NCI-H2196 (cell line): ENCODE measurements around the gene SMAD6.

Experiments
- DNase-seq: peaks from one replicate; lab custom pipeline; 2025; ENCODE audit not compliant: unreplicated experiment; lab: John Stamatoyannopoulos, UW

Gene SMAD6

DNA sequence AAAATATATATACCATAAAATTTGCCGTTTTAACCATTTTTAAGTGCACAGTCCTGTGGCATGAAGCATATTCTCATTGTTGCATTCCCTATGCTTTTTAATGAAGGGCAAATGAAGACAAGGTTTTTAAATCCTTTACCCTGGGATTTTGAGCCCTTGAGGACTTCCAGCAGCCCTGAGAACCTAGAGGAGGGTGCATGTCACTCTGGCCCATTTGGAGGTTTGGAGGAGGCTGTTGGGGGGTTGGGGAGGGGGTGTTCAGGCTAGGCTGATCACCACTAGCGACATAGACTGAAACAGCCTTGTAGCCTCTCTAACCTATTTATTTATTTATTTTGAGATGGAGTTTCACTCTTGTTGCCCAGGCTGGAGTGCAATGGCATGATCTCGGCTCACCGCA lies 86.0 kb downstream of the SMAD6 start:
- DNase-seq: no peak

DNA sequence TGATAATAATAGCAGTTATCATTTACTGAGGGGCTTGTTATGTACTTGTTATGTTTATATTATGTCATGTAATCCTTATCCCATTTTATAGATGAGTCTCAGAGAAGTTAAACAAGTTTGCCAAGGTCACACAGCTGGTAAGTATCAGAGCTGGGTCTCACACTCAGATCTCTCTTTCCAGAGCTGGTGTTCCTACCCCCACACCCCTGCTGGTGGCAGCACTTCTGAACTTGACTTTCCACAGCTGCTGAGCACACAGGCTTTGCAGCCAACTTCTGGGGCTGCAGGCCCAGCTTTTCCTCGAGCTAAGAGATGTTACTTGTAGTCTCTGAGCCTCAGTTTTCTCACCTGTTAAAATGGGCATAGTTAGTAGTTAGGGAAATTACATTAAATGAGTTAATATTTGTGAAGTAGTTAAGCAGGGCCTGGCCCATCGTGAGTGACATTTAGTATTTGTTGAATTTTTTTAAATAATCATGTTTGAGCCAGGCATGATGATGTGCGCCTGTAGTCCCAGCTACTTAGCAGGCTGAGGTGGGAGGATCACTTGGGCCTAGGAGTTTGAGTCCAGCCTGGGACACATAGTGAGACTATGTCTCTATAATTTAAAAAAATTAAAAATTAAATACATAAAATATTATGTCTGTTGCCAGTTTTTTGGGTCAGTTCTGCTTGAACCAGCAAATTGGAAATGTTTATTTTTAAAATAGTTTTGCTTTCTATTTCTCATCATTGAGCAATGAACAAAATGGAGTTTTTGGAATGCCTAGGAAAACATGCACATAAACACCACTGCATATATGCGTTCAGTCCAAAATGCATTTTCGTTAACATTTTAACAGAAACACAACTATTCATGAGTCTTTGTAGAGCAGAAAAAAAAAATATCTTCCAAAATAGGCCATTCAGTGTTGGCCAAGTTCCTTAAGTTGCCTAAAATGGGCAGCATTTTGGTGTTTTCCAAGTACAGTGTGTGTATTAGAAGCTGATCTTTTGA lies 87.3 kb downstream of the SMAD6 start:
- DNase-seq: no peak

- no peak for DNase-seq
These were observed 93.8 kb downstream of the SMAD6 start for GRCh38 chr15:66795851-66796250.

- no peak for DNase-seq
These were observed 94.3 kb downstream of the SMAD6 start for GRCh38 chr15:66796343-66796742.

GRCh38 chr15:66797921-66798320 lies 95.9 kb downstream of the SMAD6 start:
- DNase-seq: no peak

GRCh38 chr15:66798426-66799061 lies 96.5 kb downstream of the SMAD6 start:
- DNase-seq: no peak

DNA sequence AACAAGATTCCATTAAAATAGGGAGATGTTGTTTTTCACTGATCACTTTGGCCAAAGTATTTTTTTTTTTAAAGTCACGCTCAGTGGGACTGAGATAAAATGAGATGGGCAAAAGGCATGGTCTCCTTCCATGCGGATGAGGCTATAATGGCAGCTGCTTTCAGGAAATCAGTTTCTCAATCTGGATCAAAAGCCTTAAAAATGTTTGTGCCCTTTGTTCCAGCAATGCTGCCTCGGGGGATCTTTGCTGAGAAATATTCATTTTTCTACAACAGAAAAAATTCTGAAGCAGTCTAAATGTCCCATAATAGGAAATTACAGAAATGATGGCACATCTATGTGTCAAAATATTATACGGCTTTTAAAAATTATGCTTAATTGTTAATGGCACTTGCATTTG lies 97.2 kb downstream of the SMAD6 start:
- no peak for DNase-seq

GRCh38 chr15:66800584-66801235 lies 98.7 kb downstream of the SMAD6 start:
- no peak for DNase-seq

- no peak for DNase-seq
These were observed 99.2 kb downstream of the SMAD6 start for GRCh38 chr15:66801266-66801665.

DNA sequence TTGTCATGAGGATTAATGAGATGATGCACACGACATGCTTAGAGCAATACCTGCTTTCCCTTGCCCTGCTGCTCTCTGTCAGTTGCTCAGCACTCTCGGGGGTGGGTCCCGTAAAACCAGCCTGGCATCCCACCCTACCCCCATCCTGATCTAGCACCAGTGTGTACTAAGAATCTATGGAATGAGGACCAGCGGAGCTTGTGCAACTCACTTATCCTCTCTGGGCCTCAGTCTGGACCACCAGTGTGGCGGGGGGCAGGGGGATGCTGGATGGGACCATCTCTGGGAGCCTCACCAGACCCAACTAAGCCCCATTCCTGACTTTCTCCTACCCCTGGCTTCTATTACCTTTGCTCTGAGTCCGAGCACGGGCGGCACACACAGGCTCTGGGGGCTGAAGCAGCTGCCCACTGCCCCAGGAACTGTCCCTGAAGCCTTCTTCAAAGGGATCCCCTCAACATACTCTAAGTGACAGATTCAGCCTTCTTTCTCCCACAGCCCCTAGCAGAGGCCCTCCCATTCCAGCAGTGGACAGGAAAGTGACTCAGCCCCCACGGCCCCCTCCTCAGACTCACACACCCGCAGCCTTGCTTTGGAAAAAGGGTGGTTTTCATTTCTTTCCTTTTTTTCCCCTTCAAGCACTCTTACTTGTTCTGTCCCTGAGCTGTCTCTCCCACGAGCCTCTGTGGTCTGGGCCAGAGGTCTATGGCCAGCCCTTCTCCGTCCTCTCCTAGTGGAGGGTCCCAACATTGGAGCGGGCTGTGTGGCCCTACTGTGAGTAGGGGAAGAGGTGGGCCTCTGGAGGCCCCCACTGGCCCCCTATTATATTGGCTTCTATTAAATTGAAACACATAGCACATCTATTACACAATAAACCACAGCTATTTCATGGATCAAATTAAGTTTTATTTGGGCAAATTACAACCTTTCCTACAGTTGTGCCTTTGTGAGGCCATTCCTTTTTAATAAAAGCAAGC lies 100.3 kb downstream of the SMAD6 start:
- DNase-seq: no peak

GRCh38 chr15:66803182-66803729 lies 101.2 kb downstream of the SMAD6 start:
- DNase-seq: peak; percentile 36

GRCh38 chr15:66803749-66804148 lies 101.7 kb downstream of the SMAD6 start:
- no peak for DNase-seq

GRCh38 chr15:66805202-66805885 lies 103.3 kb downstream of the SMAD6 start:
- no peak for DNase-seq

GRCh38 chr15:66808181-66808824 lies 106.3 kb downstream of the SMAD6 start:
- DNase-seq: no peak

DNA sequence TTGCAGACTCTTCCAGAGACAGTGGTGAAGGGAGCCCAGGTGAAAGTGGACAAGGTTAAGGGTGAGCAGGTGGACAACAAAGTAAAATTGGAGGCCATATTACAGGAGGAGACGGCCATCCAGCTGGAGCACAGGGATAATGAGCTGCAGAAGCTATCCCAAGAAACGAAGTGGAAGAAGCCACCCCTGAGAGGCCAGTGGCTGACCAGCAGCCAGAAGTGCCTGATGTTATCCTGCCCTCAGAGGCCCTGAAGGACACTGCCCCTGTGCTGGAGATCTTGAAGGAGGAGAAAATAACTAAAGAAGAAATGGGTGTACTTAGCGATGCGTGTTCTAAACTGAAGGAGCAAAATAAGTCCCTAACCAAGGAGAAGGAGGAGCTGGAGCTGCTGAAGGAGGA lies 107.6 kb downstream of the SMAD6 start:
- DNase-seq: no peak

DNA sequence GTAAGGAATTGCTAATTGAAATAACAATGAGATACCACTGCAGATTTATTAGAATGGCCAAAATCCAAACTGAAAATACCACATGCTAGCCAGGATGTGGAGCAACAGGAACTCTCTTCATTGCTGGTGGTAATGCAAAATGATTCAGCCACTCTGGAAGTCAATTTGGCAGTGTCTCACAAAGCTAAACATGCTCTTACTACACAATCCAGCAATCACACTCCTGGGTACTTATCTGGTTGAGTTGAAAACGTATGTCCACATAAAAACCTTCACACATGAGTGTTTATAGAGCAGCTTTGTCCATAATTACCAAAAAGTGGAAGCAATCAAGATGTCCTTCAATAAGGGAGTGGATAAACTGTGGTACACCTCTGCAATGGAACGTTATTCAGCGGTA lies 113.3 kb downstream of the SMAD6 start:
- DNase-seq: no peak

GRCh38 chr15:66816201-66816600 lies 114.2 kb downstream of the SMAD6 start:
- DNase-seq: no peak

DNA sequence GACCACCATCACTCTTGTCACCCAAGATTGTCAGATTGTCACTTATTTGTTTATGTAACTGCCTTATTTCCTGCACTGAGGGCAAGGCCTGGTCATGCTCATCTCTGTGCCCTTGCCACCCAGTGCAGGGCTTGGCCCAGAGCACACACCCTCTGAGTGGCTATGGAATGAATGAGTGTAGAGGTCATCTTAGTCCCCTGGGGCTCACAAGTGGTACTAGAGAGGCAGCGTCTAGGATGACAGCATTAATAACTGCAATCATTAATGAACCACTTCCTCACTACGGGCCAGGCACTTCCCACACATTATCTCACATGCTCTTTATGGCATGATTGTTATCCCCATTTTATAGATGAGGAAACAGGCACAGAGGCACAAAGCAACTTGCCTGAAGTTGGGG lies 117.0 kb downstream of the SMAD6 start:
- no peak for DNase-seq

DNA sequence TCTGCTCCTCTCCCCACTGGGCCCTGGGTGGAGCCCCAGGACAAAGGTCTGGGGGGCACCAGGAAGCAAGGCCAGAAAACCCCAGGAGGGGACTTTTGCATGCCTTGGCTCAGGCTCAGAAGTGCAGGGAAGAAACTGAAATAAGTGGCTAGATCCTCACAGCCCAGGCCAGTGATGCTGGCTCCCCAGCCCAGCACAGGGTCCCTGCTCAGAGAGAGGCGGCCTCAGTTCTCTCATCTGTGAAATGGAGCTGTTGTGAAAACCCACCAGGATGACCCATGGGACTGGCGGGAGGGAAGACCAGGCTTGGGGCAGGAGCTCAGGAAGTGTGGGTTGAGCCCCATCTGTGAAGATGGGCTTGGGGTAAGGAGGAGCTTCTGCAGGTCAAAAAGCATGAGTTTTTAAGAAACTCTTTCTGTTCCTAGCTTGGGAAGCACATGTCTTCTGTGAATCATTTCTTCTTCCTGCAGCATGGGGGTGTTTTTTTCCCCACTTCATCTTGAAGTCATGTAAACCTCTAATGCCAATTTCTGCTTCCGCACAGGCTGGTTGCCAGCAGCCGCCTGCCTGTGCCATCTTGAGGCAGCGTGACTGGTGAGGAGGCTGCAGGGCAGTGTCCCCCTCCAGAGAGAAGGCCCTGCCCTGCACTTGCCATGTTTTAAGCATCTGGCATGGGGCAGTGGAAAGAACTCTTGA lies 118.6 kb downstream of the SMAD6 start:
- DNase-seq: no peak
